ENCODE measurements around the gene TMCO4. TPM values are rescaled to one million over a fixed set of nuclear protein-coding genes. Genes with fewer than 3 reads are reported as not detected.
A peak's percentile ranks its signal among the peaks of the same experiment; 100 is the strongest.

The TMCO4 gene
- total RNA-seq, 4 donors from 2014 or later = 16.1 to 36.2 (median 26.9) TPM

GRCh38 chr1:19786988-19787423 is 12.7 kb downstream of the TMCO4 start:
- Histone ChIP-seq H3K27me3 (no peaks in the 10 kb centered on the region), H3K4me3 (no peak overlapping the region), H3K27ac (no peak overlapping the region), H3K4me1 (no peaks in the 10 kb centered on the region), H3K9me3 (no peaks in the 10 kb centered on the region), H3K36me3 (peaks cover 0 to 7% (median 2%) of the 10 kb centered on the region in 4 donors)
- DNase-seq = peak; percentile 44
- in situ Hi-C loops (cut with MboI; ENCODE audit: low pct_ligation_motif_present in 1 of 4, low pct_unique_long_range_greater_than_20kb in 1 of 4, low sequenced_read_pairs in 3 of 4) (no loop called here), intact Hi-C loops (cut with DNase I; ENCODE audit: low total_unique reads) (no loop called here)
- TF ChIP-seq POLR2AphosphoS5 (IDR thresholded peaks at IDR 0.05) (no peak), POLR2A (IDR thresholded peaks at IDR 0.05) (no peak), EP300 (IDR thresholded peaks at IDR 0.05; ENCODE audit: low read depth) (no peak), CTCF (IDR thresholded peaks at IDR 0.05) (no peak)
- WGBS, 2 donors (ENCODE audit: low coverage in 1 of 2) = 38 to 43% methylated on average over 1 to 9 of the region's 9 CpGs

- Histone ChIP-seq H3K27me3 (no peaks in the 10 kb centered on the region), H3K4me3 (no peak overlapping the region), H3K27ac (no peak overlapping the region), H3K9me3 (no peaks in the 10 kb centered on the region), H3K4me1 (no peaks in the 10 kb centered on the region), H3K36me3 (peaks cover 0 to 8% (median 2%) of the 10 kb centered on the region in 4 donors)
- in situ Hi-C loops (cut with MboI; ENCODE audit: low pct_ligation_motif_present in 1 of 4, low pct_unique_long_range_greater_than_20kb in 1 of 4, low sequenced_read_pairs in 3 of 4) (no loop called here), intact Hi-C loops (cut with DNase I; ENCODE audit: low total_unique reads) (no loop called here)
- WGBS, 2 donors (ENCODE audit: low coverage in 1 of 2) = 72 to 96% methylated on average over 3 to 4 of the region's 4 CpGs
- no peak for DNase-seq
- TF ChIP-seq CTCF (IDR thresholded peaks at IDR 0.05) (no peak), POLR2AphosphoS5 (IDR thresholded peaks at IDR 0.05) (no peak), EP300 (IDR thresholded peaks at IDR 0.05; ENCODE audit: low read depth) (no peak), POLR2A (IDR thresholded peaks at IDR 0.05) (no peak)
Measured at GRCh38 chr1:19785660-19786059, 14.1 kb downstream of the TMCO4 start.

GRCh38 chr1:19780267-19780877 is 19.3 kb downstream of the TMCO4 start:
- DNase-seq = no peak
- Histone ChIP-seq H3K9me3 (no peaks in the 10 kb centered on the region), H3K27me3 (no peaks in the 10 kb centered on the region), H3K4me1 (no peaks in the 10 kb centered on the region), H3K27ac (no peak overlapping the region), H3K36me3 (peaks cover 0 to 30% (median 6%) of the 10 kb centered on the region in 4 donors), H3K4me3 (no peak overlapping the region)
- WGBS, 2 donors (ENCODE audit: low coverage in 1 of 2) = 93 to 100% methylated on average over 5 to 11 of the region's 11 CpGs
- no peak for TF ChIP-seq POLR2A (IDR thresholded peaks at IDR 0.05)
- in situ Hi-C loops (cut with MboI; ENCODE audit: low pct_ligation_motif_present in 1 of 4, low pct_unique_long_range_greater_than_20kb in 1 of 4, low sequenced_read_pairs in 3 of 4) = no loop called here
- intact Hi-C loops (cut with DNase I; ENCODE audit: low total_unique reads) = no loop called here

GRCh38 chr1:19776933-19777332 is 22.8 kb downstream of the TMCO4 start:
- Histone ChIP-seq H3K4me3 (no peak overlapping the region), H3K4me1 (no peaks in the 10 kb centered on the region), H3K36me3 (peaks cover 0 to 30% (median 6%) of the 10 kb centered on the region in 4 donors), H3K27ac (no peak overlapping the region), H3K27me3 (no peaks in the 10 kb centered on the region), H3K9me3 (no peaks in the 10 kb centered on the region)
- 100% methylated on average over 2 to 4 of the region's 4 CpGs for WGBS, 2 donors (ENCODE audit: low coverage in 1 of 2)
- no peak for DNase-seq
- TF ChIP-seq POLR2A (IDR thresholded peaks at IDR 0.05) = no peak
- no peak for TF ChIP-seq CTCF (IDR thresholded peaks at IDR 0.05)
- TF ChIP-seq POLR2AphosphoS5 (IDR thresholded peaks at IDR 0.05) = no peak
- intact Hi-C loops (cut with DNase I; ENCODE audit: low total_unique reads) = no loop called here
- in situ Hi-C loops (cut with MboI; ENCODE audit: low pct_ligation_motif_present in 1 of 4, low pct_unique_long_range_greater_than_20kb in 1 of 4, low sequenced_read_pairs in 3 of 4) = no loop called here

- no peaks in the 10 kb centered on the region for H3K4me1 ChIP-seq
- DNase-seq = no peak
- intact Hi-C loops (cut with DNase I; ENCODE audit: low total_unique reads) = no loop called here
- no peaks in the 10 kb centered on the region for H3K9me3 ChIP-seq
- WGBS, 2 donors (ENCODE audit: low coverage in 1 of 2) = 84 to 90% methylated on average over 5 of the region's 5 CpGs
- H3K27ac ChIP-seq = no peak overlapping the region
- H3K27me3 ChIP-seq = no peaks in the 10 kb centered on the region
- no peak for TF ChIP-seq EP300 (IDR thresholded peaks at IDR 0.05; ENCODE audit: low read depth)
- no peak for TF ChIP-seq CTCF (IDR thresholded peaks at IDR 0.05)
- TF ChIP-seq POLR2A (IDR thresholded peaks at IDR 0.05) = no peak
- TF ChIP-seq POLR2AphosphoS5 (IDR thresholded peaks at IDR 0.05) = no peak
- H3K36me3 ChIP-seq = peaks cover 0 to 30% (median 6%) of the 10 kb centered on the region in 4 donors
- no peak overlapping the region for H3K4me3 ChIP-seq
- in situ Hi-C loops (cut with MboI; ENCODE audit: low pct_ligation_motif_present in 1 of 4, low pct_unique_long_range_greater_than_20kb in 1 of 4, low sequenced_read_pairs in 3 of 4) = no loop called here
Measured at GRCh38 chr1:19776287-19776686, 23.4 kb downstream of the TMCO4 start.

Measured in transverse colon (tissue), 4 donors.